SU-DHL-6 (cell line): ENCODE results near the gene TRAPPC2L.
"Not testable (repeated sequence)": the region's sequence is repeated elsewhere in the genome, so short reads cannot be mapped to it uniquely, and the experiment has no call there.

ENCODE experiments used
- H2AFZ ChIP-seq: fragments of 200-600 bp; sonication (generic); 2 replicates; pipeline ENCODE4 v1.6.1; 2014; ENCODE audit warnings: low read depth, mild to moderate bottlenecking, moderate library complexity, mixed read lengths, antibody characterized with exemption, low read length; ENCODE audit not compliant: severe bottlenecking
- H3F3A ChIP-seq: fragments of 200-600 bp; shearing (Covaris generic); 2 replicates; pipeline ENCODE4 v1.6.0; 2016; ENCODE audit warnings: antibody characterized with exemption, mild to moderate bottlenecking; ENCODE audit not compliant: insufficient read depth
- H3K27ac ChIP-seq: fragments of 200-600 bp; sonication (generic); 2 replicates; pipeline ENCODE4 v1.5.1; 2016; ENCODE audit warnings: low read depth, mild to moderate bottlenecking, low read length, moderate library complexity, mixed read lengths
- H3K27me3 ChIP-seq: fragments of 200-600 bp; sonication (generic), shearing (Covaris generic); 2 replicates; pipeline ENCODE4 v1.6.0; 2014; ENCODE audit warnings: mild to moderate bottlenecking, low read length
- H3K36me3 ChIP-seq: fragments of 200-600 bp; sonication (generic); 2 replicates; pipeline ENCODE4 v1.6.1; 2014; ENCODE audit warnings: mild to moderate bottlenecking, low read length, mixed read lengths
- H3K4me2 ChIP-seq: fragments of 300-600, 200-600 bp; shearing (Covaris generic), sonication (generic); 2 replicates; pipeline ENCODE4 v1.6.0; 2014; ENCODE audit warnings: low read length, low read depth, mild to moderate bottlenecking; ENCODE audit not compliant: poor library complexity, severe bottlenecking
- H3K4me3 ChIP-seq: fragments of 200-600 bp; sonication (generic); 2 replicates; pipeline ENCODE4 v1.5.1; 2014; ENCODE audit warnings: antibody characterized with exemption, low read length, mild to moderate bottlenecking, mixed read lengths; ENCODE audit not compliant: insufficient read depth, poor library complexity, severe bottlenecking
- H3K79me2 ChIP-seq: fragments of 200-600 bp; sonication (generic); 2 replicates; pipeline ENCODE4 v1.6.1; 2014; ENCODE audit warnings: mild to moderate bottlenecking, low read length, moderate library complexity; ENCODE audit not compliant: insufficient read depth
- H3K9ac ChIP-seq: fragments of 200-600 bp; sonication (generic); 2 replicates; pipeline ENCODE4 v1.7.0; 2014; ENCODE audit warnings: mild to moderate bottlenecking, low read length
- H3K9me2 ChIP-seq: fragments of 200-600 bp; sonication (generic); replicated peaks from 2 replicates; pipeline ENCODE4 v1.6.1; 2014; ENCODE audit warnings: low read length; ENCODE audit not compliant: insufficient read depth
- H3K9me3 ChIP-seq: fragments of 200-600 bp; sonication (generic); 2 replicates; pipeline ENCODE4 v1.6.1; 2014; ENCODE audit warnings: low read length, mixed read lengths; ENCODE audit not compliant: insufficient read depth
- H4K20me1 ChIP-seq: fragments of 200-600 bp; sonication (generic); 2 replicates; pipeline ENCODE4 v1.6.1; 2014; ENCODE audit warnings: low read depth, mild to moderate bottlenecking, antibody characterized with exemption, low read length, moderate library complexity, mixed read lengths
- CTCF ChIP-seq: fragments of 200-600 bp; sonication (generic); IDR thresholded peaks from one replicate; pipeline ENCODE4 v1.5.1; 2017; ENCODE audit warnings: antibody characterized with exemption, mild to moderate bottlenecking, low read length, moderate library complexity; ENCODE audit not compliant: insufficient read depth, poor library complexity, severe bottlenecking
- EZH2phosphoT487 ChIP-seq: fragments of 200-600 bp; sonication (generic), shearing (Covaris generic); conservative IDR thresholded peaks from 2 replicates; pipeline ENCODE4 v1.6.1; 2018; ENCODE audit warnings: mild to moderate bottlenecking, antibody characterized with exemption, low read length, moderate library complexity, mixed read lengths

The TRAPPC2L gene

GRCh38 chr16:88892065-88892464 is 35.1 kb downstream of the TRAPPC2L start:
- Histone ChIP-seq H3K36me3 (no peaks in the 10 kb centered on the region), H3K79me2 (no peaks in the 10 kb centered on the region), H3K9ac (no peak overlapping the region), H3K9me3 (no peaks in the 10 kb centered on the region), H2AFZ (no peak overlapping the region), H3K9me2 (no peaks in the 10 kb centered on the region), H3K27ac (no peak overlapping the region), H3K4me3 (no peak overlapping the region), H3K27me3 (no peaks in the 10 kb centered on the region), H4K20me1 (no peaks in the 10 kb centered on the region), H3F3A (no peaks in the 10 kb centered on the region), H3K4me2 (no peak overlapping the region)
- no peak for TF ChIP-seq EZH2phosphoT487
- TF ChIP-seq CTCF = no peak

- Histone ChIP-seq H3K27ac (no peak overlapping the region), H3K79me2 (no peaks in the 10 kb centered on the region), H3K9me3 (no peaks in the 10 kb centered on the region), H3K27me3 (no peaks in the 10 kb centered on the region), H3K4me2 (no peak overlapping the region), H4K20me1 (no peaks in the 10 kb centered on the region), H3K4me3 (no peak overlapping the region), H3F3A (no peaks in the 10 kb centered on the region), H3K9ac (no peak overlapping the region), H3K9me2 (no peaks in the 10 kb centered on the region), H3K36me3 (no peaks in the 10 kb centered on the region), H2AFZ (no peak overlapping the region)
- TF ChIP-seq EZH2phosphoT487 (no peak), CTCF (no peak)
These were observed 36.4 kb downstream of the TRAPPC2L start for GRCh38 chr16:88893127-88893968.

- not testable (repeated sequence) for H3K9ac ChIP-seq, H2AFZ ChIP-seq, H3K79me2 ChIP-seq, H3F3A ChIP-seq, H3K9me2 ChIP-seq, H3K4me2 ChIP-seq, H3K4me3 ChIP-seq, H3K36me3 ChIP-seq, H4K20me1 ChIP-seq, H3K27ac ChIP-seq, H3K27me3 ChIP-seq, H3K9me3 ChIP-seq
These were observed 37.3 kb downstream of the TRAPPC2L start for GRCh38 chr16:88894266-88894665.

- Histone ChIP-seq H3K4me3 (no peak overlapping the region), H3K9me3 (no peaks in the 10 kb centered on the region), H3K27ac (no peak overlapping the region), H3K27me3 (no peaks in the 10 kb centered on the region), H3K9me2 (no peaks in the 10 kb centered on the region), H3K9ac (no peak overlapping the region), H3K4me2 (no peak overlapping the region), H2AFZ (no peak overlapping the region), H4K20me1 (no peaks in the 10 kb centered on the region; the same call in 1 of the 2 replicates), H3F3A (no peaks in the 10 kb centered on the region), H3K79me2 (no peaks in the 10 kb centered on the region), H3K36me3 (no peaks in the 10 kb centered on the region)
- no peak for TF ChIP-seq EZH2phosphoT487
- TF ChIP-seq CTCF = no peak
These were observed 37.9 kb downstream of the TRAPPC2L start for GRCh38 chr16:88894681-88895300.
